Activated T-helper 1 cell treated with anti-CD3 and anti-CD28 coated beads, Interleukin-12 subunit alpha, Interleukin-12 subunit beta, Interleukin-2, Interleukin-4 antibody, amounts not matched to agents 30 ng/mL and 10 ng/mL and 1 ng/mL, durations not matched to agents 14 hours and 24 hours and 36 hours (primary cell): ENCODE data around the gene RADIL. TPM values are rescaled to one million over a fixed set of nuclear protein-coding genes. Genes with fewer than 3 reads are reported as not detected.

Experiments used
- DNase-seq: peaks from one replicate; pipeline ENCODE4 v3.0.0; 2021; ENCODE audit warnings: low spot score
- H3K27ac Mint-ChIP-seq: one replicate; pipeline ENCODE4 v1.8.0; 2021; ENCODE audit warnings: mild to moderate bottlenecking, mixed read lengths
- H3K27me3 Mint-ChIP-seq: one replicate; pipeline ENCODE4 v1.8.0; 2022; ENCODE audit warnings: mild to moderate bottlenecking, moderate library complexity, mixed read lengths; ENCODE audit not compliant: insufficient read depth
- H3K36me3 Mint-ChIP-seq: one replicate; pipeline ENCODE4 v1.8.0; 2021; ENCODE audit warnings: low read depth, mixed read lengths
- H3K4me1 Mint-ChIP-seq: one replicate; pipeline ENCODE4 v1.8.0; 2021; ENCODE audit warnings: low read depth, mixed read lengths
- H3K4me3 Mint-ChIP-seq: one replicate; pipeline ENCODE4 v1.8.0; 2021; ENCODE audit warnings: mild to moderate bottlenecking, moderate library complexity, mixed read lengths
- H3K9me3 Mint-ChIP-seq: one replicate; pipeline ENCODE4 v1.8.0; 2021; ENCODE audit warnings: mixed read lengths
- intact Hi-C: fragments of 100-400 bp; cut with micrococcal nuclease; formaldehyde crosslinking; loops from one replicate; pipeline ENCODE4 v1.15.1; 2024
- total RNA-seq: library from RNA; stranded (reverse); gene quantifications from 2 replicates; pipeline ENCODE4 v1.2.3, GENCODE V29; 2022

The RADIL gene
- total RNA-seq, 1 donor from 2014 or later, result 0.26 TPM

DNA sequence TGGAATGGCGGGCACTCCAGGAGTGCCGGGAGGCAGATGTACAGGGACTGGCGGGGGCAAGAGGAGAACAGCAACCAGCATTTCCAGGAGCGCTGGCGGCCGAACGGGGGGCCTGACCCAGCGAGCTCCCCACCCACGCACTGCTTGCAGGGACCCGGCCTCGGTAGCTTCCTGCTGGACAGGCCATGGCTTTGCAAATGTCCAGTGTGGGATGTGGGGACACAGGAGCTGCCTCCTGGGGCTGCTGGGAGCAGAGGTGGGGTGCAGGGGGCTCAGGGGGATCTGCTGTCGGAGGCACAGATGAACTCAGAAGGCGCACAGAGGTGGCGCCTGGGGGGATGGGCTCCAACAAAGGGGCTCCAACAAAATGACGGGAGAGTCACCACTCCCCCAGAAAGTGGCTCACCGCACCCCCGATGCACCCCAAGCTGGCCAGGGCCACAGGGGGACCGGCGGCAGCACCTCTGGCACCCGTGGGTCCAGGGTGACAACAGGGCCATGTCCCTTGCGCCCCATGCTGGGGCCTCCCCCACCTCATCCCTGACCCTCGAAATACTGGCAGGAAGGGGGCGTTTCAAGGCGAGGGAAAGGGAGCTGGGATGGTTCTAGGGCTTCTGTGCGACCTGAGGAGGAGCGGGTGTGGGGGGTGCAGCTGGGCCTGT lies 67.0 kb downstream of the RADIL start:
- Mint-ChIP-seq H3K27ac (no peak overlapping the region), H3K4me3 (no peak overlapping the region), H3K27me3 (peaks cover 15% of the 10 kb centered on the region), H3K36me3 (peaks cover 1% of the 10 kb centered on the region), H3K9me3 (peaks cover 11% of the 10 kb centered on the region), H3K4me1 (no peaks in the 10 kb centered on the region)
- DNase-seq, result no peak
- intact Hi-C loops, result no loop called here

DNA sequence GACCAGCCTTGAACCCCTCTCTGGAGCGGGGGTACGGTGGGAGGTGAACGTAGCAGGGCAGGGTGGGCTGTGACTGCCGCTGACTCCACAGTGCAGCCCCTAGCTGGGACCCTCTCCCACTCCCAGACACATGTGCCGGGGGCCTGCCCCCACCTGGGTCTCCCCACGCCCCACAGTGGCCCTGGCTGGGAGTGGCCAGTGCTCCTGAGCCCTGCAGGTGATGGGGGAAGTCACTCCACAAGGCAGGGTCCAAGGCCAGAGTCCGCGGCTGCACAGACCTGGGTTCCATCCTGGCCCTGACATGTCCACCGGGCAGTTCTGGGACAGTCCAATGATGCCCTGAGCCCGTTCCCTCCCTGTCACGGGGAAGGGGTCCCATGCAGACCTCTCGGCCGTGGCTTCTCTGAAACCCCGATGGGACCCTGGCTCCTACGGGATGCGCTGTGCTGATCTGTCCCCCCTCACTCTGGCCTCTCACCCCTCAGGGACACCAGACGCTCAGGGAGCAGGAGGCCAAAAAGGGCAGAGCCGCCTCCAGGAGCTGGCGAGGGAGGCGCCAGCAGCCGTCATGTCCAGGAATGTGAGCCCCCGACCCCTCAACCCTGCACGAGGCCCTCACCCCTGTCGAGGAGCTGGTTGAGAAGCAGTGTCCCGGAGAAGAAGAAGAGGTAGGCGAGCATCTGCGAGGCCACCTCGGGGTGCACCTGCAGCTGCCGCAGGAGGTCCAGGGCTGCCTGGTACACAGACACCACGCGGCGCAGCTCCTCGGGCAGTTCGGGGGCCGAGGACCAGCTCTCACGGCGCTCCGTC lies 67.7 kb downstream of the RADIL start:
- Mint-ChIP-seq H3K4me3 (no peak overlapping the region), H3K4me1 (no peaks in the 10 kb centered on the region), H3K27me3 (peaks cover 15% of the 10 kb centered on the region), H3K9me3 (peaks cover 11% of the 10 kb centered on the region), H3K27ac (no peak overlapping the region), H3K36me3 (peaks cover 1% of the 10 kb centered on the region)
- intact Hi-C loops, result no loop called here
- no peak for DNase-seq

DNA sequence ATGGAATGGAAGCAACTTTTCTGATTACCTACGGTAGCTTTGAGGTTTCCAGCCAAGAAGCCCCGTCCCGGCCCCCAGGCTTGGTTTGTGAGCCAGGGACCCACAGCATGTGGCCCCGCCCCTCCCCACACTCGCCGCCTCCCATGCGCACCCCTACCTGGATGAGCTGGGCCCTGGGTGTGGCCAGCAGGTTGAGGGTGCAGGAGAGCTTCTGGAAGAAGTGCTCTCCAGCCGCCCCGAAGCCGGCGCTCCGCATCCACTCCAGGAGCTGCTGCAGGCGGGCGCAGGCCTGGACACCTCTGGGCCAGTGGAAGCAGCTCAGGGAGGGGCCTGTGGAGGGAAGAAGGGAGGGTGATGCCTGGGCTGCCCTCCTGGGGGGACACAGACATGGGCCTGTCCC lies 68.4 kb downstream of the RADIL start:
- intact Hi-C loops, result no loop called here
- Mint-ChIP-seq H3K27ac (no peak overlapping the region), H3K4me3 (no peak overlapping the region), H3K9me3 (peaks cover 11% of the 10 kb centered on the region), H3K36me3 (peaks cover 1% of the 10 kb centered on the region), H3K4me1 (no peaks in the 10 kb centered on the region), H3K27me3 (peaks cover 17% of the 10 kb centered on the region)
- DNase-seq, result no peak

DNA sequence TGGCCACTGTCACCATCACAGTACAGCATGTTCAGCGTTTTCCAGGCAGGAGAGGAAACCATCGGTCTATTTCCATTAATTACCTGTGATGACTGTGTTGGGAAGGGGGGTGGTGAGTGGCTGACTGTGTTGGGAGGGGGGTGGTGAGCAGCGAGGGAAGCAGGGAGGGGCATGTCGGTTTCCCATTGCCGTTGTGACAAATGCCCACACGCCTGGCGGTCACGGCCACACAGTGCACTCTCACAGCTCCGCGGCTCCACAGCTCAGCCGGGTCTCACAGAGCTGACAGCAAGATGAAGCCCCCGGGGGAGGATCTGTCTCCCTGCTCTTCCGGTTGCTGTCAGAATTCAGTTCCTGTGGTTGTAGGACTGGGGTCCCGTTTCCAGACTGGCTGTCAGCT lies 69.1 kb downstream of the RADIL start:
- H3K4me1 Mint-ChIP-seq, result no peaks in the 10 kb centered on the region
- H3K9me3 Mint-ChIP-seq, result peaks cover 11% of the 10 kb centered on the region
- H3K36me3 Mint-ChIP-seq, result peaks cover 1% of the 10 kb centered on the region
- no peak overlapping the region for H3K4me3 Mint-ChIP-seq
- no peak for DNase-seq
- peaks cover 17% of the 10 kb centered on the region for H3K27me3 Mint-ChIP-seq
- H3K27ac Mint-ChIP-seq, result no peak overlapping the region
- intact Hi-C loops, result no loop called here

DNA sequence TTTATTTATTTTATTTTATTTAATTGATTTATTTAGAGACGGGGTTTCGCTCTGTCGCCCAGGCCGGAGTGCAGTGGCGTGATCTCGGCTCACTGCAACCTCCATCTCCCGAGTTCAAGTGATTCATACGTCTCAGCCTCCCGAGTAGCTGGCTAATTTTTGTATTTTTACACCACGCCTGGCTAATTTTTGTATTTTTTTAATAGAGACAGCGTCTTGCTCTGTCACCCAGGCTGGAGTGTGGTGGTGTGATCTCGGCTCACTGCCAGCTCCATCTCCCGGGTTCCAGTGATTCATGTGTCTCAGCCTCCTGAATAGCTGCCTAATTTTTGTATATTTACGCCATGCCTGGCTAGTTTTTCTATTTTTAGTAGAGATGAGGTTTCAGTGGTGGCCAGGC lies 73.8 kb downstream of the RADIL start:
- H3K9me3 Mint-ChIP-seq, result peaks cover 11% of the 10 kb centered on the region
- peaks cover 36% of the 10 kb centered on the region for H3K27me3 Mint-ChIP-seq
- DNase-seq, result no peak
- intact Hi-C loops, result no loop called here
- H3K36me3 Mint-ChIP-seq, result peaks cover 1% of the 10 kb centered on the region
- H3K4me1 Mint-ChIP-seq, result no peaks in the 10 kb centered on the region
- H3K27ac Mint-ChIP-seq, result no peak overlapping the region
- H3K4me3 Mint-ChIP-seq, result no peak overlapping the region

DNA sequence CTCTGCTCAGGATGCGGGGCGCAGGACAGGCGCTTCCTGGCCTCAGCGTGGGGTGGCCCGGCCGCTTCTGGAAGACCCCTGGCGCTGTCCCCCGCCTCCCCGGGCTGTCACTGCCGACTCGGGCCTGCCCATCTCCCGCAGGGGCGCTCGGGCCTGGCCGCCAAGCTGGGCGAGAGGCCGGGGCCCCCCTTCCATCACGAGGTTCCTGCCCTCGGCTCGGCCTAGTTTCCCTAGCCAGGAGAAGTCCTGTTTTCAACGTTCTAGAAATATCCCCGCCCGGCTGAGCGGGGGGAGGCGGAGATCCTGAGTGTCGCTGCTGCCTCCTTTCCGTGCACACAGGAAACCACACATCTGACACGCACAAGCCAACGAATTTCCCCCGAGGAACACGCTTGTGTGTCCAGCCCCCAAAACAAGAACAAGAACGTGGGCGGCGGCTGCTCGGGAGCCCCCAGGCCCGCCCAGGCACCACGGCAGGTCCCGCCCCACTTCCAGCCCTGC lies 74.4 kb downstream of the RADIL start:
- H3K27me3 Mint-ChIP-seq, result peaks cover 34% of the 10 kb centered on the region
- no peaks in the 10 kb centered on the region for H3K4me1 Mint-ChIP-seq
- peak overlapping the region; percentile 26 for H3K4me3 Mint-ChIP-seq
- intact Hi-C loops, result no loop called here
- no peak overlapping the region for H3K27ac Mint-ChIP-seq
- no peak for DNase-seq
- peaks cover 1% of the 10 kb centered on the region for H3K36me3 Mint-ChIP-seq
- peaks cover 11% of the 10 kb centered on the region for H3K9me3 Mint-ChIP-seq

DNA sequence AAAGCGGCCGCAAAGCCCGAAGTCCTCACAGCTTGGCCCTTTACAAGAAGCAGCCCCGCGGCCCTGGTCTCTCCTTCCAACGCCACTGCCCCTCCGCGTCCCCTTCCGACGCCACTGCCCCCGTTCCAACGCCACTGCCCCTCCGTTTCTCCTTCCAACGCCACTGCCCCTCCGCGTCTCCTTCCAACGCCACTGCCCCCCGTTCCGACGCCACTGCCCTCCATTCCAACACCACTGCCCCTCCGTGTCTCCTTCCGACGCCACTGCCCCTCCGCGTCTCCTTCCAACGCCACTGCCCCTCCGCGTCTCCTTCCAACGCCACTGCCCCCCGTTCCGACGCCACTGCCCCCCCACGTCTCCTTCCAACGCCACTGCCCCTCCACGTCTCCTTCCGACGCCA lies 75.0 kb downstream of the RADIL start:
- Mint-ChIP-seq H3K9me3 (peaks cover 11% of the 10 kb centered on the region), H3K36me3 (peaks cover 1% of the 10 kb centered on the region), H3K4me1 (no peaks in the 10 kb centered on the region), H3K4me3 (no peak overlapping the region), H3K27ac (no peak overlapping the region), H3K27me3 (peaks cover 28% of the 10 kb centered on the region)
- intact Hi-C loops, result no loop called here
- DNase-seq, result no peak

DNA sequence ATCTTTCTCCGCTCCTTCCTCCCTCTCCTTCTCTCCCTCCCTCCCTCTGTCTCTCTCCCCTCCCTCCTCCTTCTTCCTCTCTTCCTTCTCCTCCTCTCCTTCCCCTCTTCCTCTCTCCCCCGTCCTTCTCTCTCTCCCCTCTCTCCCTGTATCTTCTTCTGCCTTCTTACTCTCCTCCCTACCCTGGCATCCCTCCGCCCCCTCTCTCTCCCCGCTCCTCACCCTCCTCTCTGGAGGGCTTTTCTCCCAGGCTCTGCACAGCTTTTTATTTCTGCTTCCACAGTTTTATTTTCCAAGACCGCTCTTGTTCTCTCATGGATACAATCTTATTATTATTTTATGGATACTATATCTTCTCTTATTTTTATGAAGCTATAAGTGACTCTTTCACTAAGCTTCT lies 75.5 kb downstream of the RADIL start:
- no peak for DNase-seq
- peaks cover 6% of the 10 kb centered on the region for H3K9me3 Mint-ChIP-seq
- H3K27me3 Mint-ChIP-seq, result peaks cover 24% of the 10 kb centered on the region
- H3K36me3 Mint-ChIP-seq, result peaks cover 1% of the 10 kb centered on the region
- H3K4me1 Mint-ChIP-seq, result no peaks in the 10 kb centered on the region
- intact Hi-C loops, result no loop called here
- no peak overlapping the region for H3K4me3 Mint-ChIP-seq
- no peak overlapping the region for H3K27ac Mint-ChIP-seq

DNA sequence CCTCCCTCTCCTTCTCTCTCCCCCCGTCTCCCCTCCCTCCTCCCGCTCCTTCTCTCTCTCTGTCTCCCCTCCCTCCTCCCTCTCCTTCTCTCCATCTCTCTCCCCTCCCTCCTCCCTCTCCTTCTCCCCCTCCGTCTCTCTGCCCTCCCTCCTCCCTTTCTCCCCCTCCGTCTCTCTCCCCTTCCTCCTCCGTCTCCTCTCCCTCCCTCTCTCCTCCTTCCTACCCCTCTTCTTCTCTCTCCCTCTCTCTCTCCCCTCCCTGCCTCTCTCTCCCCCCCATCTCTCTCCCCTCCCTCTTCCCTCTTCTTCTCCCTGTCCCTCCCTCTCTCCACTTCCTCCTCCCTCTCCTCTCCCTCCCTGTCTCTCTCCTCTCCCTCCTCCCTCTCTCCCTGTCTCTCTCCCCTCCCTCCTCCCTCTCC lies 75.9 kb downstream of the RADIL start:
- DNase-seq, result no peak
- H3K9me3 Mint-ChIP-seq, result peaks cover 2% of the 10 kb centered on the region
- peaks cover under 1% of the 10 kb centered on the region for H3K36me3 Mint-ChIP-seq
- no peaks in the 10 kb centered on the region for H3K4me1 Mint-ChIP-seq
- no peak overlapping the region for H3K4me3 Mint-ChIP-seq
- intact Hi-C loops, result no loop called here
- no peak overlapping the region for H3K27ac Mint-ChIP-seq
- H3K27me3 Mint-ChIP-seq, result peaks cover 24% of the 10 kb centered on the region

DNA sequence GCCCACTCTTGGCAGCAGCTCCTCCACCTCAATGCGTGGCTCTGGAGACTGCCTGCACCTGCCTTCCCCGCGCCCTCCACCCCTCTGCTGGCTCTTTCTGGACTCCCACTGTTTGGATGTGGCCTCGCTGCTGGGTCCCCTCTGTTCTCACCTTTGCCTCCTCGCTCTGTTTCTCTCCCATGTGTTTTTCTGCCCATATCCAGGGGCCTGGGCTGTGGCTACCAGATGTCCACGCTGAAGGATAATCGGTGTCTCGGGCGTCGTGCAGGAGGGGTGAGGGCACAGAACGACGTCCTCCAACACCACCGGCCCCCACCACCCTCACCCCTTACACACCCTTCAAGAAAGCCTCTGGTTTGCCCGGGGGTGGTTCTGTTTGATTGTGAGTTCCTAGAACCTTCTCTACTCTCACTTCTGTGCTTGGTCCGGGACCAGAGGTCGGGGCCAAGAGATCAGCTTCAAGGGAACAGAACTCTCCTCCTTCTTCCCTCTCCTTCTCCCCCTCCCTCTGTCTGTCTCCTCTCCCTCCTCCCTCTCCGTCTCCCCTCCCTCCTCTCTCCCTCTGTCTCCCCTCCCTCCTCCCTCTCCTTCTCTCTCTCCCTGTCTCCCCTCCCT lies 76.4 kb downstream of the RADIL start:
- intact Hi-C loops, result no loop called here
- Mint-ChIP-seq H3K27me3 (peaks cover 24% of the 10 kb centered on the region), H3K27ac (no peak overlapping the region), H3K4me1 (no peaks in the 10 kb centered on the region), H3K4me3 (no peak overlapping the region), H3K9me3 (no peaks in the 10 kb centered on the region), H3K36me3 (no peaks in the 10 kb centered on the region)
- DNase-seq, result no peak

DNA sequence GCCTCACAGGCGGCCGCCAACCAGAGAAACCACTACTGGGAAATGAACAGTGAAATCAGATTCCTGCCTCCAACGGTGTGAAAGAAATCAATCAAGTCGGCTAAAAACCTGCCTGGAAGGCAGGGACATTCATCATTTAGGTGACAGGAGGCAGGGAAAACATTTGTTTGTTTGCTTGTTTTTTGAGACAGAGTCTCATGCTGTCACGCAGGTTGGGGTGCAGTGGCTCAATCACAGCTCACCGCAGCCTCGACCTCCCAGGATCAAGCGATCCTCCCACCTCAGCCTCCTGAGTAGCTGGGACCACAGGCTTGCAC lies 77.6 kb downstream of the RADIL start:
- no peaks in the 10 kb centered on the region for H3K9me3 Mint-ChIP-seq
- no peaks in the 10 kb centered on the region for H3K36me3 Mint-ChIP-seq
- H3K4me3 Mint-ChIP-seq, result no peak overlapping the region
- no peaks in the 10 kb centered on the region for H3K4me1 Mint-ChIP-seq
- H3K27me3 Mint-ChIP-seq, result peaks cover 24% of the 10 kb centered on the region
- intact Hi-C loops, result no loop called here
- H3K27ac Mint-ChIP-seq, result no peak overlapping the region
- DNase-seq, result no peak

DNA sequence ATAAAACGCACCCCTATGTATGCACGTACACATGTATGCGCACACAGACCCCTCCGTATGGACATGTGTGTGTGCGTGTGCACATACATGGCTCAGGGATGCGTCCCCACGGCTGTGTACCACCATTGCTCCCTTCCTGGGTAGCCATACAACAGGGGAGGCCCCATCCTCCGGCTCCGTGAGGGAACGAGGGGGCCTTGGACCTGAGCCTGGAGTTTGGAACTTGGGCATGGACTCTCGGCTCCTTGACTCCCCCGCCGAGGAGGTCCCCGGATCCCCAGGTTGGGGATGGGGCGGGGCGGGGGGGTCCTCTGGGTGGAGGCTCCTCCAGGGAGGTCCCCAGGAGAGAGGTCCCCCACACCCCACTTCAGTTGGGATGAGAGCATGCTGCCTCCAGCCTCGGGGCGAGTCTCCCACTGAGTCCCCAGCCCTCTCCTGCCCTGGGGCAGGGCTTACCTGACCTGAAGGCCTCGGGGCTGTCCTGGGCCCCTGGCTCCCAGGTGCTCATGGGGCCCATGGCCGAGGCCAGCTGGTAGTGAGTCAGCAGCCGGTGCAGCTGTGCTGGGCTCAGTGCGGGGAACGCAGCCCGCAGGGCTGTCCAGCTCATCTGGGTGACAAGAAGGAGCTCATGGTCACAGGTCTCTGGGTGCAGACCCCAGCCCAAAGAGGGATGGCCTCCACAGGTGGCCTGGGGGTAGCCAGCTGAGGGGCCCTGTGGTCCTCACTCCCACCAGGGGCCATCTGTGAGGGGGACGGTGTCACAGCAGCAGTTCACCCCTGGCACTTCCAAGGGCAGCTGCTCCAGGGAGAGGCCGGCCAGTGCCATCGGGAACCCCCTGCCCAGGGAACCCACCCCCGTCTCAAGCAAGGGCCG lies 78.2 kb downstream of the RADIL start:
- no peaks in the 10 kb centered on the region for H3K36me3 Mint-ChIP-seq
- H3K27me3 Mint-ChIP-seq, result peaks cover 24% of the 10 kb centered on the region
- H3K27ac Mint-ChIP-seq, result no peak overlapping the region
- no peak overlapping the region for H3K4me3 Mint-ChIP-seq
- intact Hi-C loops, result no loop called here
- H3K4me1 Mint-ChIP-seq, result no peaks in the 10 kb centered on the region
- no peak for DNase-seq
- no peaks in the 10 kb centered on the region for H3K9me3 Mint-ChIP-seq
